Muscle layer of colon (tissue), 2 donors: Measurements from ENCODE around the gene XPNPEP1.
A peak's percentile ranks its signal among the peaks of the same experiment; 100 is the strongest.

Experiments used
- H3K27ac ChIP-seq: one replicate; pipeline ENCODE4 v1.7.0; 2013; ENCODE audit warnings: low read depth, mild to moderate bottlenecking, low read length, moderate library complexity
- H3K27me3 ChIP-seq, 2 donors: one replicate each; pipeline ENCODE4 v1.7.0; 2013; ENCODE audit warnings: low read length in 2 of 2, mild to moderate bottlenecking in 2 of 2; ENCODE audit not compliant: insufficient read depth in 2 of 2, control insufficient read depth in 1 of 2
- H3K36me3 ChIP-seq: one replicate; pipeline ENCODE4 v1.7.0; 2013; ENCODE audit warnings: mild to moderate bottlenecking, low read length; ENCODE audit not compliant: insufficient read depth
- H3K4me1 ChIP-seq: one replicate; pipeline ENCODE4 v1.7.0; 2013; ENCODE audit warnings: mild to moderate bottlenecking, low read length; ENCODE audit not compliant: insufficient read depth
- H3K4me3 ChIP-seq, 2 donors: one replicate each; pipeline ENCODE4 v1.7.0; 2013; ENCODE audit warnings: low read length in 2 of 2, low read depth in 1 of 2, mild to moderate bottlenecking in 1 of 2, moderate library complexity in 1 of 2
- H3K9ac ChIP-seq: one replicate; pipeline ENCODE4 v1.7.0; 2013; ENCODE audit warnings: low read length
- H3K9me3 ChIP-seq: one replicate; pipeline ENCODE4 v1.7.0; 2013; ENCODE audit warnings: mild to moderate bottlenecking, low read length
- donor health status: abdominal sarcoma.
- donor health status: Adenocarcinoma of cecum.

The XPNPEP1 gene

GRCh38 chr10:109915566-109915965, 7.7 kb downstream of the XPNPEP1 start:
- Histone ChIP-seq H3K27ac (no peak overlapping the region), H3K4me3 (no peak overlapping the region), H3K4me1 (peaks cover 12% of the 10 kb centered on the region), H3K9ac (no peak overlapping the region), H3K36me3 (no peaks in the 10 kb centered on the region), H3K27me3 (no peaks in the 10 kb centered on the region), H3K9me3 (no peaks in the 10 kb centered on the region)

GRCh38 chr10:109914966-109915365, 8.3 kb downstream of the XPNPEP1 start:
- Histone ChIP-seq H3K4me1 (peaks cover 12% of the 10 kb centered on the region), H3K9ac (no peak overlapping the region), H3K27ac (no peak overlapping the region), H3K4me3 (no peak overlapping the region), H3K9me3 (no peaks in the 10 kb centered on the region), H3K36me3 (no peaks in the 10 kb centered on the region), H3K27me3 (no peaks in the 10 kb centered on the region)

- no peaks in the 10 kb centered on the region for H3K27me3 ChIP-seq
- H3K9me3 ChIP-seq = no peaks in the 10 kb centered on the region
- H3K36me3 ChIP-seq = no peaks in the 10 kb centered on the region
- H3K9ac ChIP-seq = no peak overlapping the region
- peaks cover 12% of the 10 kb centered on the region for H3K4me1 ChIP-seq
- H3K27ac ChIP-seq = no peak overlapping the region
- no peak overlapping the region for H3K4me3 ChIP-seq
Measured at GRCh38 chr10:109913306-109913892, 9.9 kb downstream of the XPNPEP1 start.

GRCh38 chr10:109912335-109913281, 10.7 kb downstream of the XPNPEP1 start:
- no peak overlapping the region for H3K4me3 ChIP-seq
- H3K27ac ChIP-seq = no peak overlapping the region
- peaks cover under 1% of the 10 kb centered on the region for H3K36me3 ChIP-seq
- H3K27me3 ChIP-seq = no peaks in the 10 kb centered on the region
- peaks cover 12% of the 10 kb centered on the region for H3K4me1 ChIP-seq
- H3K9me3 ChIP-seq = no peaks in the 10 kb centered on the region
- H3K9ac ChIP-seq = no peak overlapping the region

- no peak overlapping the region for H3K27ac ChIP-seq
- H3K36me3 ChIP-seq = peaks cover 7% of the 10 kb centered on the region
- H3K9ac ChIP-seq = no peak overlapping the region
- H3K4me1 ChIP-seq = peaks cover 12% of the 10 kb centered on the region
- no peaks in the 10 kb centered on the region for H3K9me3 ChIP-seq
- no peak overlapping the region for H3K4me3 ChIP-seq
- H3K27me3 ChIP-seq = no peaks in the 10 kb centered on the region
Measured at GRCh38 chr10:109911903-109912302, 11.4 kb downstream of the XPNPEP1 start.

- Histone ChIP-seq H3K27ac (no peak overlapping the region), H3K9ac (no peak overlapping the region), H3K27me3 (no peaks in the 10 kb centered on the region), H3K4me3 (no peak overlapping the region), H3K4me1 (peaks cover 9% of the 10 kb centered on the region), H3K36me3 (peaks cover 21% of the 10 kb centered on the region), H3K9me3 (no peaks in the 10 kb centered on the region)
Measured at GRCh38 chr10:109906316-109906715, 17.0 kb downstream of the XPNPEP1 start.

- H3K27me3 ChIP-seq = no peaks in the 10 kb centered on the region
- H3K4me1 ChIP-seq = peaks cover 20% of the 10 kb centered on the region
- peaks cover 21% of the 10 kb centered on the region for H3K36me3 ChIP-seq
- no peaks in the 10 kb centered on the region for H3K9me3 ChIP-seq
- H3K9ac ChIP-seq = no peak overlapping the region
- H3K27ac ChIP-seq = no peak overlapping the region
- H3K4me3 ChIP-seq = no peak overlapping the region
Measured at GRCh38 chr10:109904397-109904796, 18.9 kb downstream of the XPNPEP1 start.

GRCh38 chr10:109902992-109903947, 20.0 kb downstream of the XPNPEP1 start:
- Histone ChIP-seq H3K27me3 (no peaks in the 10 kb centered on the region), H3K9me3 (no peaks in the 10 kb centered on the region), H3K27ac (no peak overlapping the region), H3K4me3 (peak overlapping the region in 1 of 2 donors; percentile 15), H3K4me1 (peaks cover 31% of the 10 kb centered on the region), H3K9ac (no peak overlapping the region), H3K36me3 (peaks cover 21% of the 10 kb centered on the region)

GRCh38 chr10:109899356-109900331, 23.7 kb downstream of the XPNPEP1 start:
- Histone ChIP-seq H3K4me1 (peaks cover 49% of the 10 kb centered on the region), H3K9me3 (no peaks in the 10 kb centered on the region), H3K36me3 (no peaks in the 10 kb centered on the region), H3K4me3 (no peak overlapping the region), H3K9ac (no peak overlapping the region), H3K27ac (peak overlapping the region; percentile 47), H3K27me3 (no peaks in the 10 kb centered on the region)

GRCh38 chr10:109898666-109899355, 24.5 kb downstream of the XPNPEP1 start:
- Histone ChIP-seq H3K9ac (no peak overlapping the region), H3K9me3 (no peaks in the 10 kb centered on the region), H3K4me3 (no peak overlapping the region), H3K27me3 (no peaks in the 10 kb centered on the region), H3K36me3 (no peaks in the 10 kb centered on the region), H3K27ac (no peak overlapping the region), H3K4me1 (peaks cover 55% of the 10 kb centered on the region)
